Measurements from ENCODE around the gene TAF11L9.
"Not testable (repeated sequence)": the region's sequence is repeated elsewhere in the genome, so short reads cannot be mapped to it uniquely, and the experiment has no call there.

Gene TAF11L9

DNA sequence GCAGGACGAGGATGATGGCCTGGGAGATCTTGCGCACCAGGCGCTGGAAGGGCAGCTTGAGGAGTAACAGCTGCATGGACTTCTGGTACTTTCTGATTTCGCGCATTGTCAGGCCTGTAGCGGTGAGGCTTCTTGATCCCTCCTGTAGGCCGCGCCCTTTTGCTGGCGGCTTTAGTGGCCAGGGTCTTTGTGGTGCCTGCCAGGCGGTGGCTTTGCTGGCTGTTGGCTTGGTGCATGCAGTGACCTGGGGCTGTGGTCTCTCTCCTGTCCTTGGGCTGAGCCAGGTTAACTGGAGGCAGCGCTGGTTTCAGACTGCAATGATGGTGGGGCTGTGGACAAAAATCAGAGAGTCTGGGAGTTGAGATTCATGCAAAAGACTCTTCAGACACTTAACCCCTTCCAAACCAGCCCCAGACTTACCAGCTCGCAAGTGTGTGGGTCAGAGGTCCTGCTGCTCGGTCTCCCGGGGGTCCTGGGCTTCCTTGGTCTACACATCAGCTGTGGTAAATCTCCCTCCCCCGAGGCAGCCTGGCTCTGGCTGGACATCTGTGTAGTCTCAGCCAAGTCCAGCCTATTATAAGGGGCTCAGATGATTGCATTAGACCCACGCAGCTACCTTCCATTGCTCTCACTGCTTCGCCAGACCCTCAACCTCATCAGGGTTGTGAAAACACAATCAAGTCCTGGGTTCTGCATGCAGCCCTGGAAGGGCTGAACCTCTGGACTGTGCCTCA is 20.8 kb upstream of the TAF11L9 start:
- H3K9me3 ChIP-seq = no peaks in the 10 kb centered on the region
- no peaks in the 10 kb centered on the region for H3K4me1 ChIP-seq (ENCODE audit: control insufficient read depth in 1 of 2, insufficient read depth in 1 of 2, low read depth in 1 of 2, low read length in 1 of 2)
- TF ChIP-seq CTCF (IDR thresholded peaks at IDR 0.05) = no peak
- H3K4me3 ChIP-seq (ENCODE audit: low read depth in 1 of 2, low read length in 1 of 2) = no peak overlapping the region
- no peaks in the 10 kb centered on the region for H3K27me3 ChIP-seq
- H3K27ac ChIP-seq = no peak overlapping the region
- no peaks in the 10 kb centered on the region for H3K36me3 ChIP-seq

- not testable (repeated sequence) for H3K27ac ChIP-seq, H3K27me3 ChIP-seq
Measured at GRCh38 chr5:17610092-17610491, 15.9 kb upstream of the TAF11L9 start, which contains the start of gene TAF11L12. TSS of gene TAF11L12 (plus strand) at chr5:17610392.

DNA sequence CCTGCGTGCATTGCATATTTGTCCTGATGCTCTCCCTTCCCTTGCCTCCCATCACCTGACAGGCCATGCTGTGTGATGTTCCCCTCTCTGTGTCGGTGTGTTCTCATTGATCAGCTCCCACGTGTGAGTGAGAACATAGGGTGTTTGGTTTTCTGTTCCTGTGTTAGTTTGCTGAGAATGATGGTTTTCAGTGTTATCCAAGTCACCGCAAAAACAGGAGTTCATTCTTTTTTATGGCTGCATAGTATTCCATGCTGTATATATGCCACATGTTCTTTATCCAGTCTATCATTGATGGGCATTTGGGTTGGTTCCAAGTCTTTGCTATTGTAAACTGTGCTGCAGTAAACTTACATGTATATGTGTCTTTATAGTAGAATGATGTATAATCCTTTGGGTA is 13.3 kb upstream of the TAF11L9 start:
- H3K27ac ChIP-seq; H3K9me3 ChIP-seq; H3K4me3 ChIP-seq (ENCODE audit: low read depth in 1 of 2, low read length in 1 of 2); H3K36me3 ChIP-seq; H3K27me3 ChIP-seq; H3K4me1 ChIP-seq (ENCODE audit: control insufficient read depth in 1 of 2, insufficient read depth in 1 of 2, low read depth in 1 of 2, low read length in 1 of 2): not testable (repeated sequence)

More at GRCh38 chr5:17610092-17610491, 15.9 kb upstream of the TAF11L9 start, which contains the start of gene TAF11L12:
- not testable (repeated sequence) for H3K4me3 ChIP-seq (ENCODE audit: low read depth in 1 of 2, low read length in 1 of 2); H3K9me3 ChIP-seq; H3K4me1 ChIP-seq (ENCODE audit: control insufficient read depth in 1 of 2, insufficient read depth in 1 of 2, low read depth in 1 of 2, low read length in 1 of 2); H3K36me3 ChIP-seq

DNA sequence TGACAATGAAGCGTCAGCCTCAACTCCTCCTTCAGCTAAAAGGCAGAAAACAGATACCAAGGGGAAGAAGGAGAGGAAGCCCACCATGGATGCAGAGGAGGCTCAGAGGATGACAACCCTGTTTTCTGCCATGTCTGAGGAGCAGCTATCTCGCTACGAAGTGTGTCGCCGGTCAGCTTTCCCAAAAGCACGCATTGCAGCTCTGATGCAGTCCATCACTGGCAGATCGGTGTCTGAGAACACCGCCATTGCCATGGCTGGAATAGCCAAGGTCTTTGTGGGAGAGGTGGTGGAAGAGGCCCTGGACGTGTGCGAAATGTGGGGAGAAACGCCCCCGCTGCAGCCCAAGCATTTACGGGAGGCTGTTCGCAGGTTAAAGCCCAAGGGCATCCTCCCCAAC is 10.8 kb upstream of the TAF11L9 start:
- H3K36me3 ChIP-seq = no peaks in the 10 kb centered on the region
- no peak for TF ChIP-seq CTCF (IDR thresholded peaks at IDR 0.05)
- H3K27ac ChIP-seq = no peak overlapping the region
- no peaks in the 10 kb centered on the region for H3K27me3 ChIP-seq
- H3K4me1 ChIP-seq (ENCODE audit: control insufficient read depth in 1 of 2, insufficient read depth in 1 of 2, low read depth in 1 of 2, low read length in 1 of 2) = no peaks in the 10 kb centered on the region
- no peak overlapping the region for H3K4me3 ChIP-seq (ENCODE audit: low read depth in 1 of 2, low read length in 1 of 2)
- no peaks in the 10 kb centered on the region for H3K9me3 ChIP-seq

- not testable (repeated sequence) for H3K27me3 ChIP-seq; H3K36me3 ChIP-seq; H3K4me3 ChIP-seq (ENCODE audit: low read depth in 1 of 2, low read length in 1 of 2); H3K9me3 ChIP-seq; H3K27ac ChIP-seq; H3K4me1 ChIP-seq (ENCODE audit: control insufficient read depth in 1 of 2, insufficient read depth in 1 of 2, low read depth in 1 of 2, low read length in 1 of 2)
Measured at GRCh38 chr5:17603880-17604279, 9.7 kb upstream of the TAF11L9 start, which contains the start of gene TAF11L11. TSS of gene TAF11L11 (plus strand) at chr5:17604183.

GRCh38 chr5:17597728-17598127 is 3.5 kb upstream of the TAF11L9 start, which contains the start of gene TAF11L10:
TSS of gene TAF11L10 (minus strand) at chr5:17597828.
- H3K9me3 ChIP-seq; H3K4me3 ChIP-seq (ENCODE audit: low read depth in 1 of 2, low read length in 1 of 2); H3K4me1 ChIP-seq (ENCODE audit: control insufficient read depth in 1 of 2, insufficient read depth in 1 of 2, low read depth in 1 of 2, low read length in 1 of 2); H3K27ac ChIP-seq; H3K36me3 ChIP-seq; H3K27me3 ChIP-seq: not testable (repeated sequence)

GRCh38 chr5:17590860-17591259 is 3.3 kb downstream of the TAF11L9 start, which contains the start of gene TAF11L8:
TSS of gene TAF11L8 (minus strand) at chr5:17590960.
- H3K4me1 ChIP-seq (ENCODE audit: control insufficient read depth in 1 of 2, insufficient read depth in 1 of 2, low read depth in 1 of 2, low read length in 1 of 2); H3K36me3 ChIP-seq; H3K9me3 ChIP-seq; H3K27me3 ChIP-seq; H3K27ac ChIP-seq; H3K4me3 ChIP-seq (ENCODE audit: low read depth in 1 of 2, low read length in 1 of 2): not testable (repeated sequence)

GRCh38 chr5:17585658-17586057 is 8.5 kb downstream of the TAF11L9 start, which contains the start of gene TAF11L7:
TSS of gene TAF11L7 (minus strand) at chr5:17585758.
- not testable (repeated sequence) for H3K27me3 ChIP-seq; H3K4me1 ChIP-seq (ENCODE audit: control insufficient read depth in 1 of 2, insufficient read depth in 1 of 2, low read depth in 1 of 2, low read length in 1 of 2); H3K9me3 ChIP-seq; H3K4me3 ChIP-seq (ENCODE audit: low read depth in 1 of 2, low read length in 1 of 2); H3K27ac ChIP-seq; H3K36me3 ChIP-seq

Measured in neutrophil (primary cell).